Esophagus squamous epithelium (tissue), 4 donors: ENCODE data around the gene SAP25.
"Not testable (repeated sequence)": the region's sequence is repeated elsewhere in the genome, so short reads cannot be mapped to it uniquely, and the experiment has no call there.

Experiments used
- POLR2A ChIP-seq, 4 donors: fragments of 450-650 bp; IDR thresholded peaks; one replicate each; pipeline ENCODE4 v1.6.1; 2017; ENCODE audit warnings: antibody characterized with exemption in 4 of 4, mild to moderate bottlenecking in 4 of 4, moderate library complexity in 3 of 4
- TF ChIP-seq, protein P1 (sequence below), 6 experiments: fragments of 450-650 bp in 4 of 6; fragments of 200-600 bp in 2 of 6; sonication (generic) in 2 of 6; IDR thresholded peaks; one replicate each; pipeline ENCODE4 v1.5.1; 2016 to 2019; ENCODE audit warnings: antibody characterized with exemption in 6 of 6, mild to moderate bottlenecking in 4 of 6, moderate library complexity in 4 of 6

DNA sequence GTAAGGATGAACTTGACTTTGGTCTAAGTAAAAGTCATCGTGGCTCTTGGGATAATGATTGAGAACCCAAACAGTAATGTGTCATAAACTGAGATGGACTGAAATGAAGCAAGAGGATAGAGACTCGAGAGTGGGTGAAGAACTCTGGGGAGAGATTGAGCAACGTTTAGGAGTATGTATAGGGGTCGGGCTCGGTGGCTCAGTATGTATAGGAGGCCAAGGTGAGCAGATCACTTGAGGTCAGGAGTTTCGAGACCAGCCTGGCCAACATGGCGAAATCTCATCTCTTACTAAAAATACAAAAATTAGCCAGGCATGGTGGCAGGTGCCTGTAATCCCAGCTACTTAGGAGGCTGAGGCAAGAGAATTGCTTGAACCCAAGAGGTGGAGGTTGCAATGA is 32.4 kb downstream of the SAP25 start:
- TF ChIP-seq POLR2A (IDR thresholded peaks at IDR 0.05), result not testable (repeated sequence)
- TF ChIP-seq, protein P1, sequence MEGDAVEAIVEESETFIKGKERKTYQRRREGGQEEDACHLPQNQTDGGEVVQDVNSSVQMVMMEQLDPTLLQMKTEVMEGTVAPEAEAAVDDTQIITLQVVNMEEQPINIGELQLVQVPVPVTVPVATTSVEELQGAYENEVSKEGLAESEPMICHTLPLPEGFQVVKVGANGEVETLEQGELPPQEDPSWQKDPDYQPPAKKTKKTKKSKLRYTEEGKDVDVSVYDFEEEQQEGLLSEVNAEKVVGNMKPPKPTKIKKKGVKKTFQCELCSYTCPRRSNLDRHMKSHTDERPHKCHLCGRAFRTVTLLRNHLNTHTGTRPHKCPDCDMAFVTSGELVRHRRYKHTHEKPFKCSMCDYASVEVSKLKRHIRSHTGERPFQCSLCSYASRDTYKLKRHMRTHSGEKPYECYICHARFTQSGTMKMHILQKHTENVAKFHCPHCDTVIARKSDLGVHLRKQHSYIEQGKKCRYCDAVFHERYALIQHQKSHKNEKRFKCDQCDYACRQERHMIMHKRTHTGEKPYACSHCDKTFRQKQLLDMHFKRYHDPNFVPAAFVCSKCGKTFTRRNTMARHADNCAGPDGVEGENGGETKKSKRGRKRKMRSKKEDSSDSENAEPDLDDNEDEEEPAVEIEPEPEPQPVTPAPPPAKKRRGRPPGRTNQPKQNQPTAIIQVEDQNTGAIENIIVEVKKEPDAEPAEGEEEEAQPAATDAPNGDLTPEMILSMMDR (IDR thresholded peaks at IDR 0.05), result not testable (repeated sequence)
